PC-3 (cell line): ENCODE measurements around the gene UPF3A. TPM values are rescaled to one million over a fixed set of nuclear protein-coding genes. Genes with fewer than 3 reads are reported as not detected.

ENCODE experiments used
- ATAC-seq: fragments of 200-7000 bp; cut with Tn5 transposase; 2 replicates; pipeline ENCODE4 v1.9.1; 2020; ENCODE audit warnings: mild to moderate bottlenecking, moderate library complexity
- BruUV-seq: library from RNA; stranded (reverse); fragments of 400-500 nt; replicated peaks from 2 replicates; lab custom pipeline; 2021; lab: Mats Ljungman, UMichigan
- CTCF ChIA-PET: fragments of 300-600 bp; sonication (Branson Sonifier 250); formaldehyde crosslinking; loops from one replicate; lab custom pipeline; 2022; ENCODE audit warnings: antibody characterized with exemption; lab: Charles Lee
- POLR2A ChIA-PET: fragments of 300-600 bp; sonication (Branson Sonifier 250); formaldehyde crosslinking; loops from one replicate; lab custom pipeline; 2022; ENCODE audit warnings: antibody characterized with exemption; ENCODE audit not compliant: unreplicated experiment; lab: Charles Lee
- DNase-seq: peaks from one replicate; pipeline ENCODE4 v3.0.0-alpha.2; 2015
- H2AFZ ChIP-seq: fragments of 300-600 bp; sonication (generic); 2 replicates; pipeline ENCODE4 v1.6.0; 2016; ENCODE audit warnings: antibody characterized with exemption, low read length
- H3F3A ChIP-seq: fragments of 300-600 bp; sonication (generic); one replicate; pipeline ENCODE4 v1.6.0; 2017; ENCODE audit warnings: antibody characterized with exemption, low read length, control low read depth, mild to moderate bottlenecking; ENCODE audit not compliant: unreplicated experiment
- H3K27ac ChIP-seq: fragments of 300-600 bp; sonication (generic); 2 replicates; pipeline ENCODE4 v1.5.1; 2016; ENCODE audit warnings: mild to moderate bottlenecking, low read length
- H3K27me3 ChIP-seq: fragments of 300-600 bp; sonication (generic); 2 replicates; pipeline ENCODE4 v1.6.1; 2016; ENCODE audit warnings: low read length, mixed read lengths
- H3K36me3 ChIP-seq: fragments of 300-600 bp; sonication (generic); 2 replicates; pipeline ENCODE4 v1.6.1; 2016; ENCODE audit warnings: low read depth, mixed run types, low read length, mixed read lengths
- H3K4me1 ChIP-seq: fragments of 300-600 bp; sonication (generic); 2 replicates; pipeline ENCODE4 v1.5.1; 2016; ENCODE audit warnings: low read length; ENCODE audit not compliant: insufficient read depth
- H3K4me2 ChIP-seq: fragments of 300-600 bp; sonication (generic); 2 replicates; pipeline ENCODE4 v1.6.0; 2016; ENCODE audit warnings: low read length
- H3K4me3 ChIP-seq: fragments of 300-600 bp; sonication (generic); 2 replicates; pipeline ENCODE4 v1.5.1; 2016; ENCODE audit warnings: mild to moderate bottlenecking, low read length, mixed read lengths
- H3K79me2 ChIP-seq: fragments of 300-600 bp; sonication (generic); 2 replicates; pipeline ENCODE4 v1.6.1; 2017; ENCODE audit warnings: low read length, mixed read lengths
- H3K9ac ChIP-seq: fragments of 300-600 bp; sonication (generic); 2 replicates; pipeline ENCODE4 v1.6.0; 2016; ENCODE audit warnings: mild to moderate bottlenecking, low read length
- H3K9me2 ChIP-seq: fragments of 300-600 bp; sonication (generic); replicated peaks from 2 replicates; pipeline ENCODE4 v1.6.1; 2016; ENCODE audit warnings: mixed run types, low read length, mixed read lengths
- H3K9me3 ChIP-seq: fragments of 300-600 bp; sonication (generic); 2 replicates; pipeline ENCODE4 v1.6.1; 2016; ENCODE audit warnings: low read length, mixed read lengths
- H4K20me1 ChIP-seq: fragments of 300-600 bp; sonication (generic); 2 replicates; pipeline ENCODE4 v1.6.1; 2016; ENCODE audit warnings: low read length, mixed read lengths
- CTCF ChIP-seq: fragments of 300-600 bp; sonication (generic); conservative IDR thresholded peaks from 2 replicates; pipeline ENCODE4 v1.5.1; 2017; ENCODE audit warnings: antibody characterized with exemption, low read depth, mild to moderate bottlenecking, low read length
- EZH2 ChIP-seq: fragments of 300-600 bp; sonication (generic); IDR thresholded peaks from one replicate; pipeline ENCODE4 v1.6.1; 2017; ENCODE audit warnings: antibody characterized with exemption, mild to moderate bottlenecking, low read length; ENCODE audit not compliant: unreplicated experiment
- EZH2phosphoT487 ChIP-seq: fragments of 300-600 bp; sonication (generic); IDR thresholded peaks from 2 replicates; pipeline ENCODE4 v1.6.1; 2018; ENCODE audit warnings: mild to moderate bottlenecking, antibody characterized with exemption, low read length, borderline replicate concordance
- intact Hi-C: fragments of 100-400 bp; cut with micrococcal nuclease; formaldehyde crosslinking; loops from 2 replicates; pipeline ENCODE4 v1.9.0; 2023
- total RNA-seq: library from RNA; depleted of rRNA; stranded (reverse); fragments of >200 nt; gene quantifications from 2 replicates; pipeline ENCODE4 v1.2.3, GENCODE V29; 2014

Gene UPF3A
- total RNA-seq, 1 experiment from 2014 or later: 18.1 TPM

DNA sequence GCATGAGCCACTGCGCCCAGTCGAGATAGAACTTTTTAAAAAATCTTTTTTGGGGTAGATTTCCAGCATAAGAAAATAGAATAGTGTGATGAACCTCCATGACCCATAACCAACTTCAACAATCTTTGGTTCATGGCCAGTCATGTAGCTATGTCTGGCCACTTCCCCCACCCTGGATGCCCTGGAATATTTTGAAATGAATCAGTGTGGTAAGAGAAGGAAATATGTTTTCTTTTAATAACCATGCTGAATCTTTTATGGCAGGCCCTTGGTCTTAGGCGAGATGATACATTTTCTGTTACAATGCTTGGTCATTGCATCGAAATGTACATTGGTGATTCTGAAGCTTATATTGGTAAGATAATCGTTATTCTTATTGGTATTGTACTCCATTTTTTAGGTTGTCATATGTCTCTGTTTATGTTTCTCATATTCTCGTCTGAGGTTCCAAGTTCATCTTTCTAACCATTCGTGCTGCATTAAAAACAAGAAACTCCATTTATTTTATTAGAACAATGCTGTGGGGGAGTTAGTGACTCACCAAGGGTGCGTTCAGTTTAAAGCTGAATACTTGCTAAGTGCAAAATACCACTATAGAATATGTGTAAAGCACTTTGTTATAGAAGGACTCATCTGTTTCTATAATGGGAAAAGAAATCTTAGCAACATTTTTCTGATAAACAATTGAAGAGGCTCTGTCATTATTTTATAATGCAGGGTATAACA is 16.4 kb upstream of the UPF3A start:
- no peak for TF ChIP-seq CTCF
- no peak for TF ChIP-seq EZH2phosphoT487
- TF ChIP-seq EZH2: no peak
- Histone ChIP-seq H3K4me1 (no peaks in the 10 kb centered on the region), H3K9me3 (no peaks in the 10 kb centered on the region), H3K27ac (no peak overlapping the region), H3K79me2 (no peaks in the 10 kb centered on the region), H2AFZ (no peak overlapping the region), H3K9me2 (no peaks in the 10 kb centered on the region), H4K20me1 (no peaks in the 10 kb centered on the region), H3K27me3 (no peaks in the 10 kb centered on the region), H3K4me3 (no peak overlapping the region), H3F3A (no peaks in the 10 kb centered on the region), H3K4me2 (no peak overlapping the region), H3K36me3 (peaks cover 49% of the 10 kb centered on the region), H3K9ac (no peak overlapping the region)
- ATAC-seq (no peak), DNase-seq (no peak)
- intact Hi-C loops: no loop called here
- CTCF ChIA-PET: no interaction called here
- POLR2A ChIA-PET: interaction anchor here (0.6 kb wide), 1 partner anchor 23 kb away, joined by 4 read pairs; no protein-coding TSS in a partner anchor
- no TSS peak for BruUV-seq

DNA sequence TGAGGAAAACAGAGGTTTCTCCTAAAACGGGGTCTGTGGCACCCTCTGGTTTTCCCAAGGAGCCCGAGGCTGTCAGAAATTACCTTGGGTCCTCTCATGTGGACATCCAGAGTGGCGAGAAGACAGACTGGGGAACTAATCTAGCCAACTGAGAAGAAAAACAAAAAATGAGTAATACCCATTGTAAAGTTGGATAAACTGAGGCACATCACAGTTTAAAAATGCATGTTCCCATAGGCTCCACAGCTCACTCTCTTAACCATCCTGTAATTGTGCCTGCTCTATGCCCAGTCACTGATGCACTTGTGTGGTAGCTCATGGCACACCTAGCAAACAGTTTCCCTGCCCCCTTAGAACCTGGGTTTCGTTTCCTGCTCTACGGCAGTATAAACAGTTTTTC is 15.2 kb upstream of the UPF3A start:
- peaks cover 49% of the 10 kb centered on the region for H3K36me3 ChIP-seq
- POLR2A ChIA-PET: no interaction called here
- no peak overlapping the region for H3K4me2 ChIP-seq

GRCh38 chr13:114268344-114269280 is 12.8 kb upstream of the UPF3A start:
- no peak overlapping the region for H3K27ac ChIP-seq
- no peaks in the 10 kb centered on the region for H3K4me1 ChIP-seq
- no peak overlapping the region for H3K9ac ChIP-seq
- ATAC-seq (no peak), DNase-seq (no peak)
- no TSS peak for BruUV-seq
- TF ChIP-seq CTCF: no peak
- no peak for TF ChIP-seq EZH2
- no peak for TF ChIP-seq EZH2phosphoT487
- no peaks in the 10 kb centered on the region for H3K9me2 ChIP-seq
- H3K79me2 ChIP-seq: no peaks in the 10 kb centered on the region
- H3K27me3 ChIP-seq: no peaks in the 10 kb centered on the region
- intact Hi-C loops: no loop called here
- CTCF ChIA-PET: no interaction called here
- POLR2A ChIA-PET: no interaction called here
- H3F3A ChIP-seq: no peaks in the 10 kb centered on the region
- no peak overlapping the region for H3K4me2 ChIP-seq
- peaks cover 48% of the 10 kb centered on the region for H3K36me3 ChIP-seq
- no peak overlapping the region for H2AFZ ChIP-seq
- H3K9me3 ChIP-seq: no peaks in the 10 kb centered on the region
- no peak overlapping the region for H3K4me3 ChIP-seq
- no peaks in the 10 kb centered on the region for H4K20me1 ChIP-seq

More for the DNA sequence above, 15.2 kb upstream of the UPF3A start:
- intact Hi-C loops: no loop called here
- no peak for TF ChIP-seq EZH2phosphoT487
- no peaks in the 10 kb centered on the region for H3K9me2 ChIP-seq
- H3K9me3 ChIP-seq: no peaks in the 10 kb centered on the region
- H2AFZ ChIP-seq: no peak overlapping the region
- H4K20me1 ChIP-seq: no peaks in the 10 kb centered on the region
- no peak overlapping the region for H3K4me3 ChIP-seq
- no peaks in the 10 kb centered on the region for H3K27me3 ChIP-seq
- CTCF ChIA-PET: no interaction called here
- no peaks in the 10 kb centered on the region for H3K4me1 ChIP-seq
- no TSS peak for BruUV-seq
- no peaks in the 10 kb centered on the region for H3K79me2 ChIP-seq
- no peak overlapping the region for H3K27ac ChIP-seq
- ATAC-seq (no peak), DNase-seq (no peak)
- H3K9ac ChIP-seq: no peak overlapping the region
- no peaks in the 10 kb centered on the region for H3F3A ChIP-seq
